IMR-90 (cell line): Measurements from ENCODE around the gene DUSP14.

Experiments used
- FOS ChIP-seq: fragments of 150-350 bp; IDR thresholded peaks from 2 replicates; pipeline ENCODE4 v1.6.1; 2016; ENCODE audit warnings: low read depth, low read length
- MXI1 ChIP-seq: IDR thresholded peaks from 2 replicates; pipeline ENCODE4 v1.6.1; 2012; ENCODE audit warnings: low read depth, mild to moderate bottlenecking, low read length, moderate library complexity, borderline replicate concordance
- POLR2A ChIP-seq: IDR thresholded peaks from 2 replicates; pipeline ENCODE4 v1.6.1; 2012; ENCODE audit warnings: mild to moderate bottlenecking, low read depth, low read length
- RFX5 ChIP-seq: IDR thresholded peaks from 2 replicates; pipeline ENCODE4 v1.8.0; 2012; ENCODE audit warnings: low read depth, mild to moderate bottlenecking, low read length, moderate library complexity
- TF ChIP-seq, protein P1 (sequence below): conservative IDR thresholded peaks from 2 replicates; pipeline ENCODE4 v1.5.1; 2012; ENCODE audit warnings: mild to moderate bottlenecking, low read depth, low read length, improper control_type of control experiment

GRCh38 chr17:37493249-37494027 is 3.7 kb downstream of the DUSP14 start:
- TF ChIP-seq, protein P1, sequence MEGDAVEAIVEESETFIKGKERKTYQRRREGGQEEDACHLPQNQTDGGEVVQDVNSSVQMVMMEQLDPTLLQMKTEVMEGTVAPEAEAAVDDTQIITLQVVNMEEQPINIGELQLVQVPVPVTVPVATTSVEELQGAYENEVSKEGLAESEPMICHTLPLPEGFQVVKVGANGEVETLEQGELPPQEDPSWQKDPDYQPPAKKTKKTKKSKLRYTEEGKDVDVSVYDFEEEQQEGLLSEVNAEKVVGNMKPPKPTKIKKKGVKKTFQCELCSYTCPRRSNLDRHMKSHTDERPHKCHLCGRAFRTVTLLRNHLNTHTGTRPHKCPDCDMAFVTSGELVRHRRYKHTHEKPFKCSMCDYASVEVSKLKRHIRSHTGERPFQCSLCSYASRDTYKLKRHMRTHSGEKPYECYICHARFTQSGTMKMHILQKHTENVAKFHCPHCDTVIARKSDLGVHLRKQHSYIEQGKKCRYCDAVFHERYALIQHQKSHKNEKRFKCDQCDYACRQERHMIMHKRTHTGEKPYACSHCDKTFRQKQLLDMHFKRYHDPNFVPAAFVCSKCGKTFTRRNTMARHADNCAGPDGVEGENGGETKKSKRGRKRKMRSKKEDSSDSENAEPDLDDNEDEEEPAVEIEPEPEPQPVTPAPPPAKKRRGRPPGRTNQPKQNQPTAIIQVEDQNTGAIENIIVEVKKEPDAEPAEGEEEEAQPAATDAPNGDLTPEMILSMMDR: no peak
- TF ChIP-seq RFX5: no peak
- no peak for TF ChIP-seq POLR2A
- no peak for TF ChIP-seq FOS
- 0 out of 2 replicates have a peak, but pooled peaks have one; percentile 39 for TF ChIP-seq MXI1
